ENCODE measurements around the gene SLC9A3. TPM values are rescaled to one million over a fixed set of nuclear protein-coding genes. Genes with fewer than 3 reads are reported as not detected.
A peak's percentile ranks its signal among the peaks of the same experiment; 100 is the strongest.

Gene SLC9A3
- 1 to 10 TPM in 1 of 2 donors, under 1 TPM in 1; 0.21 to 1.1 TPM for total RNA-seq

DNA sequence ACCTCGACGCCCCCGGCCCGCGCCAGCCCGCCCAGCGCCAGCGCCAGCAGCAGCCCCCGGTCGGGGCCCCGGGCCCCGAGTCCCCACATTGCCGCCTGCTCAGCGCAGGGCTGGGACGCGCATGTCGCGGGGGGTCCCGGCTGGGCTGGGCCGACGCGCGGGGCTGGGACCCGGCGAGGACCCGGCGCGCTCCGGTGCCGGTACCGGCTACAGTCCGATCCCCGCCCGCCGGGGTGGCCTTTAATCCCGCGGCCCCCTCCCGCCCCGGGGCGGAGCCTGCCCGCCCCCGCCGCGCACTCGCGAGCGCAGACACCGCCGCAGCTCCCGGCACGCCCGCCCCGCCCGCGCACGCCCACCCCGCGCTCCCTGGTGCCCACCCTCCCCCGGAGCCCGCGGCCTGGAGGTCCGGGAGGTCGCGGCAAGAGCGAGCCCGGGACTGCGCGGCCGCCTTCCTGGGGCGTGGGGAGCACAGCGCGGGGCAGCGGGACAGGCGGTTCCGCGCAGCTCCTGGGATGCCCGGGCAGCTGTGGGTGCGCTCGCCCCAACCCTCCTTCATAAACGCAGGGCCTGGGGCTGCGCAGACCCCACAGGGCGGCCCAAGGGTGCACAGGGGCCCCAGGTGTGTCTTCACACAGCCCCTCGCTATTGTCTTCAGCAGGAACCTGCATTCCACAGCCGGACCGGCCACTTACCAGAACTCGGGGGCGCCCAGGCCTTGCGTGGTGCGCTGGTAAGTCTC lies at the start of gene SLC9A3:
Gene SLC9A3 (minus strand): TSS at position 216 of the 739 bp plus-strand sequence.
- peaks cover 23 to 25% of the 10 kb centered on the region in 2 donors for H3K27me3 Mint-ChIP-seq
- H3K4me1 Mint-ChIP-seq (ENCODE audit: low read depth in 2 of 2) = peaks cover 13 to 18% of the 10 kb centered on the region in 2 donors
- no peaks in the 10 kb centered on the region for H3K36me3 Mint-ChIP-seq
- peak within 1 kb of the TSS; percentile 36 for H3K4me3 Mint-ChIP-seq
- DNase-seq (ENCODE audit: low spot score) (no peak), ATAC-seq (no peak)
- no peaks in the 10 kb centered on the region for H3K9me3 Mint-ChIP-seq
- H3K27ac Mint-ChIP-seq = no peak within 1 kb of the TSS

DNA sequence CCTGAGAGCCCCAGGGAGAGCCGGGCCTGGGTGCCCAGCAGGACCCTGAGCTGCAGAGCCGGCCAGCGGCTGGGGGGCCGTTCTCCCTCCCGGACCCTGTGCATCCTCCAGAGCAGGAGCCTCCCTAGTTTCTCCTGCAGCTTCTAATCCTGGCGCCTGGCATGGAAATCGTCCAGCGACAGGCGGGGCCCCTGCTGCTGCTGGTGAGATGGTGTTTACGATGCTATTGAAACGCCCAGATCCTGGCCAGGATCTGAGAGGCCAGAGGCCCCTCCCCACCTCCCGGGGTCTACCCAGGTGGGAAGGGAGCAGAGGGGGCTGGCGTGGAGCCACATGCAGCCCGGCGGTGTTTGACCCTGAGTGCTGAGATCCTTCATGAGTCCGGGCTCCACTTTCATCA lies 49.7 kb upstream of the SLC9A3 start:
- Mint-ChIP-seq H3K4me3 (no peak overlapping the region), H3K36me3 (peaks cover 13% of the 10 kb centered on the region), H3K27ac (no peak overlapping the region), H3K9me3 (peaks cover 7% of the 10 kb centered on the region), H3K27me3 (peaks cover 19 to 42% of the 10 kb centered on the region in 2 donors), H3K4me1 (ENCODE audit: low read depth in 2 of 2) (no peaks in the 10 kb centered on the region)
- ATAC-seq (peak in 1 of 2 donors; percentile 28), DNase-seq (ENCODE audit: low spot score) (no peak)

DNA sequence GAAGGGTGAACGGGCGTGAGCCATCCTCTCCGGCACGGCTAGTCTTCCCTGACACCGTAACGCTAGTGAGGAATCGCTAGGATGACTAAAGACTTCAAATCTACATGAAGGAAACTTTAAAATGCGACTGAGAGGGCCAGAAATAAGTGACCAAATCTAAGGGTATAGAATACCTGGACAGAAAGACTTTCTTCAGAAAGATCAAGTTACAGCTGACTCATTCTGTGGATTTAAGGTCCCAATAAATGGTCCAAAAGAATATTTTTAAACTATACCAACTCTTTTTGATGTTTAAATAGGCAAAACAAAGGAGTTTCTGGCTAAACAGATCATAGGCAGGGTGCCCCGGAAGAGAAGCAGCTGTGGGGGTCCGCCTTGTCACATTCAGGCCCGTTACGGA lies 49.0 kb upstream of the SLC9A3 start:
- ATAC-seq = no peak
- Mint-ChIP-seq H3K4me3 (no peak overlapping the region), H3K9me3 (peaks cover 7% of the 10 kb centered on the region), H3K36me3 (peaks cover 13% of the 10 kb centered on the region), H3K27ac (no peak overlapping the region), H3K4me1 (ENCODE audit: low read depth in 2 of 2) (no peaks in the 10 kb centered on the region), H3K27me3 (peaks cover 21 to 35% of the 10 kb centered on the region in 2 donors)
- DNase-seq (ENCODE audit: low spot score) = no peak

DNA sequence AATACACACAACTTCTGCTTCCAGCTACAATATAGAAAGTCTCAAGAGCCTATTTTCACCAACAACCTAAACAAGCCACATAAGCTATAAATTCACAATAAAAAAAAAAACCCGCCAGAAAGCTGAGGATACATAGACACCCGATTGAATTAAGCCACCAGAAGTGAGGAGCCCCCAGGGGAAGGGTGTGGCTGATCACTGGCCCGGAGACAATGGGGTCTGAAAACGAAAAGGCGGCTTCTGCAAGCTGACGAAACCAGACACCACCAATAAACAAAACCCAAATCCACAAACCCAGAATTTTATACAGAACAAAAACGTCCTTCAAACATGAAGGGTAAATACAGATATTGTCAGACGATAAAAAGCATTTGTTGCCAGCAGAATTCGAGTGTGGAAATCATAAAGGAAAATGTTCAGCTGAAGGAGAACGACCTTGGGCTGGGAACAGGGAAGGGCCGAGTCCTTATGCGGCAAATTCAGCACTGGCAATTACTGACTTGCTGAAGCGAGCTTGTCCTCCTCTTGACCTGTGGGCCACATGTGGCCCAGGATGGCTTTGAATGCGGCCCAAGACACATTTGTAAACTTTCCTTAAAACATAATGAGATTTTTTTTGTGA lies 48.3 kb upstream of the SLC9A3 start:
- Mint-ChIP-seq H3K36me3 (peaks cover 13% of the 10 kb centered on the region), H3K27ac (no peak overlapping the region), H3K27me3 (peaks cover 22 to 30% of the 10 kb centered on the region in 2 donors), H3K9me3 (peaks cover 7% of the 10 kb centered on the region), H3K4me3 (no peak overlapping the region), H3K4me1 (ENCODE audit: low read depth in 2 of 2) (no peaks in the 10 kb centered on the region)
- DNase-seq (ENCODE audit: low spot score) (no peak), ATAC-seq (no peak)

DNA sequence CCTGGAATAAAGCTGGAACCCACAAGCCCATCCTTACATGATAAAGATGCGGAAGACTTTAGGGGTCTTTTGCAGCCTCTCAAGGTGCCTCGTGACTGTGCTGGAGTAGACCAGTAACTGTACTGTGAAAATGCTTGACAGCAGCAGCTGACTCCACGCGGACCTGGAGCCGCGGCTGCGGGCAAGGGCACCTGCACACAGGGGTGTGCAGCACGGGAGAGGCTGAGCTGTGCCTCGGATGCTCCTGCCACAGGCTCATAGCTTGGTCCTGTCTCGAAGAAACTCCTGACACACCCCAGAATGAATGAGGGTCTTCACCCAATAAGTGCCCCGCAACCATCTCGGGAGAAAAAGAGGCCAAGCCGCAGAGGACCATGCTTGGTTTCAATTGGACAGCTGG lies 47.5 kb upstream of the SLC9A3 start:
- H3K36me3 Mint-ChIP-seq = peaks cover 13% of the 10 kb centered on the region
- peaks cover 7% of the 10 kb centered on the region for H3K9me3 Mint-ChIP-seq
- no peaks in the 10 kb centered on the region for H3K4me1 Mint-ChIP-seq (ENCODE audit: low read depth in 2 of 2)
- peaks cover 29 to 34% of the 10 kb centered on the region in 2 donors for H3K27me3 Mint-ChIP-seq
- H3K27ac Mint-ChIP-seq = no peak overlapping the region
- H3K4me3 Mint-ChIP-seq = no peak overlapping the region
- ATAC-seq (no peak), DNase-seq (ENCODE audit: low spot score) (no peak)

DNA sequence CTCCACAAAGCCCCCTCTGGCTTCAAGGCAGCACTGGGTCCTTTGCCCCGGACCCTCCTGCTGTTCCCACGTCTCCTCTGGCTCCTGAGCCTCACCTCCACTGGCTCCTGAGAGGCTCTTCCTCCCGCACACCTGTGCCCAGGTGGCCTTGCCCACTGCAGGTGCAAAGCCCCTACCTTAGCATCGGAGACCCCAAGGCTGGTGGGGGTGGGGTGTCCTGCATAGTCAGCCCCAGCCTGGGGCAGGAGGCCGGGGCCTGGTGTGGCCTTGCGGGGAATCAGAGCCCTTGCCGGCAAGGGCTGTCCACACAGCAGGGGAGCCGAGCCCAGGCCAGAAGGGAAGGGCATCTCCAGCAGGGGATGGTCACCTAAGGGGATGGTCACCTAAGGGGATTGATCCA lies 46.6 kb upstream of the SLC9A3 start:
- Mint-ChIP-seq H3K36me3 (peaks cover 7% of the 10 kb centered on the region), H3K4me3 (no peak overlapping the region), H3K27me3 (peaks cover 31 to 34% of the 10 kb centered on the region in 2 donors), H3K27ac (no peak overlapping the region), H3K4me1 (ENCODE audit: low read depth in 2 of 2) (no peaks in the 10 kb centered on the region), H3K9me3 (peaks cover 3% of the 10 kb centered on the region)
- ATAC-seq = peak in 1 of 2 donors; percentile 28
- DNase-seq (ENCODE audit: low spot score) = no peak

DNA sequence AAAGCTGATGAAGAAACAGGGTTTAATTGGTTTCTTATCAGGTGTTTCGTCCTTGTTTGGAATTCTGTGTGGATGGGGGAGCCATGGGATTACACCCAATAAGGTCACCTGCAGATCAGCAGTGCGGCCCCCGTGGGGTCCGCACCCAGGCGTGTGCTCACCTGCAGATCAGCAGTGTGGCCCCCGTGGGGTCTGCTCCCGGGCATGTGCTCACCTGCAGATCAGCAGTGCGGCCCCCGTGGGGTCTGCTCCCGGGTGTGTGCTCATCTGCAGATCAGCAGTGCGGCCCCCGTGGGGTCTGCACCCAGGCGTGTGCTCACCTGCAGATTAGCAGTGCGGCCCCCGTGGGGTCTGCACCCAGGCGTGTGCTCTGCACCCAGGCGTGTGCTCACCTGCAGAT lies 46.2 kb upstream of the SLC9A3 start:
- ATAC-seq (no peak), DNase-seq (ENCODE audit: low spot score) (no peak)
- Mint-ChIP-seq H3K4me3 (no peak overlapping the region), H3K27ac (no peak overlapping the region), H3K9me3 (no peaks in the 10 kb centered on the region), H3K27me3 (peaks cover 27 to 30% of the 10 kb centered on the region in 2 donors), H3K4me1 (ENCODE audit: low read depth in 2 of 2) (no peaks in the 10 kb centered on the region), H3K36me3 (peaks cover 2% of the 10 kb centered on the region)

DNA sequence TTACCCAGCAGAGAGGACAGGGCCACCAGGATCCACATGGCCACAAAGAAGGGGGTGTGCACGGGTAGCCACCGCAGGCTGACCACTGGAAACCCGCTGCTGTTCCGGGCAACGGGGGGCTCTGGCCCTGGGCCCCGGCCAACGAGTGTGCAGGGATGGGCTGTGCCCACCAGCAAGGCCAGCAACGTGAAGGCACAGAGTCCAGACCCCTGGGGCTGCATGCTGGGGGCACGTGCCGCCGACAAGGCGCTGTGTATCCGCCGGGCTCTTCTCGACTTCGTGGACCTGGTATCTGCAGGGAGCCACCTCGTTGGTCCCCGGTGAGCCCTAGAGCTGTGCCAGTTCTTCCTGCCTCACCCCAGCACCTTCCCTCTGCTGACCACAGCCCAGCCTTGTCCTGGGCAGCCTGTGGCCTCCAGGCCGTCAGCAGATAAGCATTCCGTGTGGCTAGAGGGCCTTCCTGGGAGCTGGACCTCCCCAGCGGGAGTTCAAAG lies 45.7 kb upstream of the SLC9A3 start:
- Mint-ChIP-seq H3K9me3 (no peaks in the 10 kb centered on the region), H3K27ac (no peak overlapping the region), H3K36me3 (no peaks in the 10 kb centered on the region), H3K4me3 (no peak overlapping the region), H3K27me3 (peaks cover 24 to 25% of the 10 kb centered on the region in 2 donors), H3K4me1 (ENCODE audit: low read depth in 2 of 2) (no peaks in the 10 kb centered on the region)
- no peak for DNase-seq (ENCODE audit: low spot score)
- no peak for ATAC-seq

DNA sequence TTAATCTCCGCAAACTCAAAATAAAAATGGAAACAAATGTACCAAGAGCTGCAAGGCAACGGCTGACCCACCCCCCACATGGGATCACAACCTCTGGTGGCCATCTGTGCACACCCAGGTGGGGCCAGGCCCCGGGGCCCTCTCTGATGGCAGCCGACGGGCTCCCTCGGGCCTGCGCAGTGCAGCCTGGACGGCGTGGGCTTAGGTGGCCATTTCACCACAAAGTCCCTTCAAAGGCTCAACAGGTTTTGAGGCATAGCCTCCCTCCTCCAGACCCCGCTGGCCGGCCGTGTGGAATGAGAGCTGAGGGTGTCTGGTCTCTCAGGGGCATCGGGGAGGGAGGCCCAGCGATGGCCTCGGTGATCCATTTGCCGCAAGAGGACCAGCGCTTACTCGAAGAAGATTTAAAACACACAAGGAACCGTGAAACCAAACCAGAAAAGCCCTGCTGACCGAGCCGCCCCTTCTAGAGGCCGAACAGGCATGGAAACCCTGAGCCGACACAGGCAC lies 45.2 kb upstream of the SLC9A3 start:
- no peak overlapping the region for H3K27ac Mint-ChIP-seq
- no peaks in the 10 kb centered on the region for H3K9me3 Mint-ChIP-seq
- ATAC-seq (no peak), DNase-seq (ENCODE audit: low spot score) (no peak)
- H3K4me1 Mint-ChIP-seq (ENCODE audit: low read depth in 2 of 2) = no peaks in the 10 kb centered on the region
- no peaks in the 10 kb centered on the region for H3K36me3 Mint-ChIP-seq
- H3K27me3 Mint-ChIP-seq = peaks cover 20 to 21% of the 10 kb centered on the region in 2 donors
- no peak overlapping the region for H3K4me3 Mint-ChIP-seq

DNA sequence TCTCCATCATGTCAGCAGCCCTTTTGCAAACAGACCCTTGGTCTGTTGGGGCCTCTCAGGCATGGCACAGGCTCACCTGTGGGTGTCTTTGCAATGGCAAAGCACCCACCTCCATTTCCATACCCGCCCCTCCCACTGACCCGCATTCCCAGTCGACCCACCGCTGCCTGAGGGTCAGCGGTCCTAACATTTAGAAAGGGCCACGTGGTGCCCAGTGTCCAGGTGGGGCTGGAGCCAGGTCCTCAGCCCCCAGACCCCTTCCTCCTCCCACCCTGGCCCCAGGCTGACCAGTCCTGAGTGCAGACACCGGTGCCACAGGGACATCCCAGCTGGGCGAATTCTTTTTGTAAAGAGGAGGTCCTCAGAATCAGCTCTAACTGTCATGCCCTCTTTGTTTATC lies 44.6 kb upstream of the SLC9A3 start:
- Mint-ChIP-seq H3K4me1 (ENCODE audit: low read depth in 2 of 2) (no peaks in the 10 kb centered on the region), H3K36me3 (no peaks in the 10 kb centered on the region), H3K27me3 (peaks cover 18 to 19% of the 10 kb centered on the region in 2 donors), H3K4me3 (no peak overlapping the region), H3K27ac (no peak overlapping the region), H3K9me3 (no peaks in the 10 kb centered on the region)
- no peak for DNase-seq (ENCODE audit: low spot score)
- peak in 1 of 2 donors; percentile 24 for ATAC-seq

DNA sequence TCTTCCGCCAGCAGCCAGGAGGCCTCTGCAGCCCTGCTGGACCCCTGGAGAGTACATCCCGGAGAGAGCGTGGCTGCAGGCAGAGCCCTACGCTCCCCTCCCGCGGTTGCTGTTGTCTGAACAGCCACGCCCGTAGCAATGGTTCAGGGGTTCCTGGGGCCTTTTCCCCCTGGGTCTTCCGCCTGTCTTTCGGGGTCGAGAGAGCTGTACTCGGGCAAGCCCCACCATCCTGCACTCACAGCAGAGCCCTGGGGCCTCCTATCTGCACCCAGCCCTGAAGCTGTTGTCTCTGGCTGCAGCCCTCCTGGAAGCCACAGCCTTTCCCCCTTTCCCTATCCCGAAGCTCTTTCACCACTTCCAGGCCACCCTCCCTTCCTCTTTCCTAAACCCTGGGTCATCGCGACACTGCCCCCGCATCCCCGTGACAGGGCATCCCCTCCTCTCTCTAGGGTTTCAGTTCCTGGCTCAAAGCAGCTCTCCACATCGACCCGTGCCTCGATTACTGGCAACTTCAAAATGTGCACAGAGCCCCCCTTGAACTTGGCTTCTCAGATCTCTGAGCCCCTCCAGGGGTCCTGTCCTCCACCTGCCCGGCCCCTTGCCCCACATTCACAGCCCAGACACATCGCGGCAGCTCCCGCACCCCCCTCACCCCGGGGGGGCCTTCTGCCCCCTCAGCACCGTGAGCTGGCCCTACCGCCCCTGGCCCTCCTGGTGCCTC lies 44.0 kb upstream of the SLC9A3 start:
- no peaks in the 10 kb centered on the region for H3K9me3 Mint-ChIP-seq
- ATAC-seq = peak in 1 of 2 donors; percentile 32
- H3K4me3 Mint-ChIP-seq = no peak overlapping the region
- H3K36me3 Mint-ChIP-seq = no peaks in the 10 kb centered on the region
- H3K4me1 Mint-ChIP-seq (ENCODE audit: low read depth in 2 of 2) = no peaks in the 10 kb centered on the region
- no peak for DNase-seq (ENCODE audit: low spot score)
- no peak overlapping the region for H3K27ac Mint-ChIP-seq
- H3K27me3 Mint-ChIP-seq = peaks cover 18 to 19% of the 10 kb centered on the region in 2 donors

DNA sequence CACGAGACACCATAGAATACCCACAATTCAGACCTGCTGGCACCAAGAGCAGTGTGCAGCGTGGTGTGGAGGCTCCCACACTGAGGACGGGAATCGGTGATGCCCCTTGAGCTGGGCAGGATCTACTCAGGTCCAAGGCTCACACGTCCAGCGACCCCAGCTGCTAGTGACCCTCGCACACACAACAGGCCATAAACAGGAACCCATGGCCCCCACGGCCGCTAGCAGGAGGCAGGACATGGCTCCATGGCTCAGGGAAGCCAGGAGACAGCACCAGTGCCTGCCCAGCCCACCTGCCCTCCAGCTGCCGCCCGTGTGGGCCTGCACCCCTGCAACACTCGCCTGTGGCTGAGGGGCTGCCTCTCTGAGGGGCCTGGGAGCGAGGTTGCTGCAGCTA lies 43.4 kb upstream of the SLC9A3 start:
- no peak overlapping the region for H3K4me3 Mint-ChIP-seq
- H3K4me1 Mint-ChIP-seq (ENCODE audit: low read depth in 2 of 2) = no peaks in the 10 kb centered on the region
- peak; percentile 15 to 45 for ATAC-seq
- H3K36me3 Mint-ChIP-seq = no peaks in the 10 kb centered on the region
- H3K27ac Mint-ChIP-seq = no peak overlapping the region
- H3K9me3 Mint-ChIP-seq = no peaks in the 10 kb centered on the region
- H3K27me3 Mint-ChIP-seq = peaks cover 18 to 19% of the 10 kb centered on the region in 2 donors
- DNase-seq (ENCODE audit: low spot score) = no peak

DNA sequence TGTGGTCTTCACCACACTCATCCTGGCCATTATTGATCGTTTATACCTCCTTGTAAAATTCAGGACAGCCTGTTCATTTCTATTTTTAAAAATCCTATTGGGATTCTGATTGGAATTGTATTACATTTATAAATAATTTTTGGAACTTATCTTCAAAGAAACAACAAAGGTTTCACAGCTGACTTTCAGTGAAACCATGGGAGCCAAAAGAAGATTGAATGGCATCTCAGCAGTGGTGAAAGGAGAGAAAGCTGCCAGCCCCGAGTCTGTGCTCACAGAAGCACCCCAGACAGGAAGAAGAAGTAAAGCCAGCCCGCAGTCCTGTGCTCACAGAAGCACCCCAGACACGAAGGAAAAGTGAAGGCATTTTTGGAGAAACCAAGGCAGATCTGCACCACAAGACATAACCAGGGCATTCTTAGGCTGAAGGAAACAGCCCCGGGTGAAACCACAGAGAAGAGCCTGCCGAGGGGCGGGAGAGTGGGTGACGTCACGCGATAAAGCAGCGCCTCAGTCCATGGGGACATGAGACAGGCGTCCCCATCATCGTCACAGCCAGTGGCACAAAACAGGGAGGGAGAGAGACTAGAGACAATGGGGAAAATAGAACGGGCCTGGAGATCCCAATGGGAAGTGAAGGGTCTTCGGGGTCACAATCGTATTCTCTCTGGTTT lies 42.5 kb upstream of the SLC9A3 start:
- Mint-ChIP-seq H3K36me3 (no peaks in the 10 kb centered on the region), H3K9me3 (no peaks in the 10 kb centered on the region), H3K4me3 (no peak overlapping the region), H3K27ac (no peak overlapping the region), H3K27me3 (peaks cover 18 to 19% of the 10 kb centered on the region in 2 donors), H3K4me1 (ENCODE audit: low read depth in 2 of 2) (no peaks in the 10 kb centered on the region)
- ATAC-seq = no peak
- DNase-seq (ENCODE audit: low spot score) = no peak

All from natural killer cell treated with Interleukin-12 subunit alpha and Interleukin-12 subunit beta and Interleukin-15 and Interleukin-18, amount 100 ng/mL, for 72 hours (primary cell).